GM15510 (cell line): ENCODE data around the gene ZNF14.

Source experiments
- POLR2A ChIP-seq: IDR thresholded peaks from 3 replicates; pipeline ENCODE4 v1.6.1; 2011; ENCODE audit warnings: borderline replicate concordance; ENCODE audit not compliant: insufficient read length; ENCODE audit errors: extremely low read depth

ZNF14 gene

GRCh38 chr19:19668230-19669012 lies 64.5 kb downstream of the ZNF14 start, which contains the start of gene ZNF101:
ZNF101 (plus strand) TSS chr19:19668839; CDS start chr19:19668964, 125 bp downstream.
- peak; percentile 78 for TF ChIP-seq POLR2A

- peak; percentile 82 for TF ChIP-seq POLR2A
Observed at GRCh38 chr19:19663256-19664120, 69.4 kb downstream of the ZNF14 start, which contains the start of gene ATP13A1. ATP13A1 (minus strand) TSS chr19:19663676; CDS start chr19:19663666, 10 bp downstream.

- no peak for TF ChIP-seq POLR2A
Observed at GRCh38 chr19:19662871-19663255, 70.0 kb downstream of the ZNF14 start.

- TF ChIP-seq POLR2A = no peak
Observed at GRCh38 chr19:19662344-19662743, 70.6 kb downstream of the ZNF14 start.

- TF ChIP-seq POLR2A = peak; percentile 64
Observed at GRCh38 chr19:19661675-19662251, 71.1 kb downstream of the ZNF14 start.

- TF ChIP-seq POLR2A = no peak
Observed at GRCh38 chr19:19661141-19661674, 71.7 kb downstream of the ZNF14 start.
